Heart left ventricle (tissue), 16 donors: ENCODE results near the gene TMED3. TPM values are rescaled to one million over a fixed set of nuclear protein-coding genes. Genes with fewer than 3 reads are reported as not detected.

ENCODE experiments used
- ATAC-seq, 4 donors: fragments of 200-7000 bp; cut with Tn5 transposase; one replicate each; pipeline ENCODE4 v1.9.1; 2020 to 2022; ENCODE audit warnings: moderate library complexity in 4 of 4, mild to moderate bottlenecking in 3 of 4, moderate number of reproducible peaks in 1 of 4
- DNase-seq, 5 donors: peaks; one replicate each; pipeline ENCODE4 v3.0.0-alpha.2; 2020
- H3K27ac ChIP-seq, 12 donors: fragments of 200-600 bp; sonication (generic) in 4 of 12; one replicate each; pipeline versions ENCODE4 v1.5.0 to v1.8.0; 2016 to 2022; ENCODE audit warnings: mild to moderate bottlenecking in 2 of 12
- H3K27me3 ChIP-seq, 9 donors: fragments of 200-600 bp; sonication (generic) in 2 of 9; one replicate each; pipeline versions ENCODE4 v1.5.1 to v1.8.0; 2016 to 2022; ENCODE audit warnings: mild to moderate bottlenecking in 3 of 9
- H3K36me3 ChIP-seq, 9 donors: fragments of 200-600 bp; sonication (generic) in 2 of 9; one replicate each; pipeline versions ENCODE4 v1.5.0 to v1.8.0; 2018 to 2022; ENCODE audit warnings: mild to moderate bottlenecking in 2 of 9
- H3K4me1 ChIP-seq, 12 donors: fragments of 200-600 bp; sonication (generic) in 4 of 12; one replicate each; pipeline versions ENCODE4 v1.5.0 to v1.8.0; 2016 to 2022; ENCODE audit warnings: mild to moderate bottlenecking in 3 of 12
- H3K4me3 ChIP-seq, 12 donors: fragments of 200-600 bp; sonication (generic) in 4 of 12; one replicate each; pipeline versions ENCODE4 v1.5.0 to v1.8.0; 2017 to 2022; ENCODE audit warnings: mild to moderate bottlenecking in 9 of 12, moderate library complexity in 4 of 12
- H3K9me3 ChIP-seq, 12 donors: fragments of 200-600 bp; sonication (generic) in 4 of 12; one replicate each; pipeline versions ENCODE4 v1.5.0 to v1.8.0; 2016 to 2022; ENCODE audit warnings: mild to moderate bottlenecking in 1 of 12
- POLR2A ChIP-seq, 2 donors: fragments of 450-650 bp; IDR thresholded peaks; one replicate each; pipeline ENCODE4 v1.6.1; 2017; ENCODE audit warnings: antibody characterized with exemption in 2 of 2, mild to moderate bottlenecking in 2 of 2, moderate library complexity in 2 of 2
- WGBS, 4 donors: extraction: QIAGEN DNeasy Blood & Tissue Kit in 2 of 4; methylation state at CpG; one replicate each; pipeline versions ENCODE4 v1.1.5 to v1.1.7; 2013 to 2018; 5-methylcytosine and 5-hydroxymethylcytosine counted together
- intact Hi-C, 10 donors: fragments of 100-400 bp; cut with DNase I; formaldehyde crosslinking; loops; one replicate each; pipeline versions ENCODE4 v1.11.1 to v1.14.2; 2022
- polyA plus RNA-seq, 2 donors: library from polyadenylated mRNA; stranded (reverse); fragments of 200-250 nt; gene quantifications; one replicate each; pipeline ENCODE4 v1.2.3, GENCODE V29; 2013
- total RNA-seq, 9 donors: library from RNA; depleted of rRNA in 2 of 9; stranded (reverse); fragments of >200 nt in 2 of 9; fragmentation: NEBNext Ultra II Directional in 3 of 9; extraction: Animal tissue kit (Norgen Biotek cat#: 25700) in 3 of 9; gene quantifications; one replicate each; pipeline versions ENCODE4 v1.1.0 to v1.2.4, GENCODE V29; 2016 to 2023
- TF ChIP-seq, protein P1 (sequence below), 12 donors: fragments of 200-600 bp; sonication (generic) in 4 of 12; IDR thresholded peaks; one replicate each; pipeline versions ENCODE4 v1.5.0 to v1.8.0; 2018 to 2022; ENCODE audit warnings: antibody characterized with exemption in 12 of 12, mild to moderate bottlenecking in 5 of 12
- donor health status: ischemic (EF 13 %, LVEDD 7.1; RV severe dilation, severe dysfunction).
- donor health status: healthy with polysubstance abuse.
- donor health status: DM: no; HTN: yes; CAD: no.
- donor health status: DM: no; HTN: no; CAD: no.
- donor health status: ischemic (EF 25% LVEDD 6.9; RV normal size, moderate dysfunction).
- donor health status: ischemic (EF 25% LVEDD 5.7; RV mildly dilated, moderate dysfunction).
- donor health status: healthy.
- donor health status: DM: yes; HTN: yes; CAD: no.
- donor health status: ischemic (EF 35%, LVEDD 5.7; RV mildly dilated, moderate dysfunction).
- donor health status: nonischemic (EF 11% LVEDD 7.7; RV severe dilation, severe dysfunction).
- donor health status: DM: yes; HTN: yes; CAD: no.
- donor health status: PGD.
- donor health status: ischemic (EF 29% LVEDD 5.4; RV normal size, mild dysfunction).
- donor health status: nonischemic (EF 23%, LVEDD 6.1; RV moderate dilation, normal function).

The TMED3 gene
- total and polyA plus RNA-seq, 11 donors = 16.5 to 48.2 (median 24.6) TPM

DNA sequence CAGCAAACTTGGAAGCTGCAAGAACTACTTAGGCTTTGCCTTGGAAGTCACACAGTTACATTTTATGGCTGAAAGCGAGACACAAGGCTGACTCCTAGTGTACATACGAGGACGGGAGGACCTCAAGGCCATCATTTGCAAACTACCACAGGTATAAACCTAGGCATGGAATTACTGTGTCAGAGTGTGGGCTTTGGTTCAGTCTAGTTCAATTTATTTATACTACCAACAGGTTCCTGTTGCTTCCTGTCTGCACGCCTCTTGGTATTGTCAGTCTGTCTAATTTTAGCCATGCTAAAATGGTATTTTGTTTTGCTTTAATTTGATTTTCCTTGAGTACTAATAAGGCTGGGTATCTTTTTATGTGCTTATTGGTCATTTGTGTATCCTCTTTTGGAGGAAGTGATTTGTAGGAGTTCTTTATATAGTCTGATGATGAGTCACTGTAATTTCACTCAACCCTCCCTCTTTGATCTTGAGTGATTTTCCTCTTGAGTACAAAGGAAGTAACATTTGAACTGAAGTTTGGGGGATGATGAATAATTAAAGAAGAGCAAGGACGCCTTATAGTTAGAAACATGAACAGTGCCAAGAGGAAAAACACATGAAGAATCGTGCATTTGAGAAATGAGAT, 20.2 kb upstream of the TMED3 start:
- H3K9me3 ChIP-seq = no peaks in the 10 kb centered on the region
- H3K4me1 ChIP-seq = no peaks in the 10 kb centered on the region
- H3K4me3 ChIP-seq = no peak overlapping the region
- no peak for DNase-seq
- intact Hi-C loops = loop anchor here in 1 of 10 donors (10.0 kb wide), 1 partner anchor 56 kb away; no protein-coding TSS in a partner anchor
- peaks cover 0 to 24% (median 0%) of the 10 kb centered on the region in 9 donors for H3K27me3 ChIP-seq
- no peak for TF ChIP-seq POLR2A (IDR thresholded peaks at IDR 0.05)
- TF ChIP-seq, protein P1, sequence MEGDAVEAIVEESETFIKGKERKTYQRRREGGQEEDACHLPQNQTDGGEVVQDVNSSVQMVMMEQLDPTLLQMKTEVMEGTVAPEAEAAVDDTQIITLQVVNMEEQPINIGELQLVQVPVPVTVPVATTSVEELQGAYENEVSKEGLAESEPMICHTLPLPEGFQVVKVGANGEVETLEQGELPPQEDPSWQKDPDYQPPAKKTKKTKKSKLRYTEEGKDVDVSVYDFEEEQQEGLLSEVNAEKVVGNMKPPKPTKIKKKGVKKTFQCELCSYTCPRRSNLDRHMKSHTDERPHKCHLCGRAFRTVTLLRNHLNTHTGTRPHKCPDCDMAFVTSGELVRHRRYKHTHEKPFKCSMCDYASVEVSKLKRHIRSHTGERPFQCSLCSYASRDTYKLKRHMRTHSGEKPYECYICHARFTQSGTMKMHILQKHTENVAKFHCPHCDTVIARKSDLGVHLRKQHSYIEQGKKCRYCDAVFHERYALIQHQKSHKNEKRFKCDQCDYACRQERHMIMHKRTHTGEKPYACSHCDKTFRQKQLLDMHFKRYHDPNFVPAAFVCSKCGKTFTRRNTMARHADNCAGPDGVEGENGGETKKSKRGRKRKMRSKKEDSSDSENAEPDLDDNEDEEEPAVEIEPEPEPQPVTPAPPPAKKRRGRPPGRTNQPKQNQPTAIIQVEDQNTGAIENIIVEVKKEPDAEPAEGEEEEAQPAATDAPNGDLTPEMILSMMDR (IDR thresholded peaks at IDR 0.05) = no peak
- H3K36me3 ChIP-seq = no peaks in the 10 kb centered on the region
- no peak for ATAC-seq
- 62 to 70% (median 66%) methylated on average over 6 of the region's 6 CpGs for WGBS, 4 donors
- no peak overlapping the region for H3K27ac ChIP-seq

DNA sequence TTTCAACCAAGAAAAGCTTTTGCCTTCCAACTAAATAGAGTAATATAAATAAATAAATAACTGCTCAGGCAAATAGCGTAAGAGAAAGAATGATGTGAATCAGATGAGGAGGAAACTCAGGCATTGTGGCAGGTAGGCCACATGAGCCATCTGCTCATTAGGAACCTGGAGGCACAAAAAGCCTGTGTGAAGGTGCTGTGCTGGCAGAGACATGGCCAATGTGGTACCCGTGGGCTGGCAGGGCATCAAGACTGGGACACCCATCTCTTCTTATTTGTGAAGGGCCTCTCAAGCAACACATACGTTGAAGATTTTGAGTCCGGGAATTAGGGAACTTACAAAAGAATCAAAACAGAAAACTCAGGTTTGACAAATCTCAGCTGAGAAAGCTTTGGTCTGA, 18.9 kb upstream of the TMED3 start:
- no peaks in the 10 kb centered on the region for H3K9me3 ChIP-seq
- H3K36me3 ChIP-seq = no peaks in the 10 kb centered on the region
- H3K27ac ChIP-seq = no peak overlapping the region
- intact Hi-C loops = loop anchor here in 1 of 10 donors (10.0 kb wide), 1 partner anchor 57 kb away; no protein-coding TSS in a partner anchor
- DNase-seq (no peak), ATAC-seq (no peak)
- 81 to 86% (median 85%) methylated on average over 4 of the region's 4 CpGs for WGBS, 4 donors
- TF ChIP-seq, protein P1 (IDR thresholded peaks at IDR 0.05) = no peak
- TF ChIP-seq POLR2A (IDR thresholded peaks at IDR 0.05) = no peak
- no peak overlapping the region for H3K4me3 ChIP-seq
- peaks cover 0 to 17% (median 0%) of the 10 kb centered on the region in 9 donors for H3K27me3 ChIP-seq
- no peaks in the 10 kb centered on the region for H3K4me1 ChIP-seq

DNA sequence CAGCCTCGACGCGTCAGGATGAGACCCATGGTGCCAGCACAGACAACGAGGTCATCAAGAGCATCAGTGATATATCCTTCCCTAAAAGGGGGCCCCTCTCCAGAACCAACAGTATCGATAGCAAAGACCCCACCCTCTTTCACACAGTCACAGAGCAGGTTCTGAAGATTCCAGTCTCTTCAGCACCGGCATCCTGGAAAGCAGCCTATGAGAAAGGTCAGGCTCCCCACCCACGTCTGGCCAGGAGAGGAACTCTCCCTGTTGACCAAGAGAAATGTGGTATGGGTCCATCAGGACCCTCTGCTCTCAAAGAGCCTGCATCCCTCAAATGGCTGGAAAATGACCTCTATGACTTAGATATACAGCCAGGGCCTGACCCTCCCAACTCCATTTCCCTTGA, 16.8 kb upstream of the TMED3 start:
- 43 to 70% (median 65%) methylated on average over 3 to 7 of the region's 7 CpGs for WGBS, 4 donors
- intact Hi-C loops = loop anchor here in 1 of 10 donors (10.0 kb wide), 1 partner anchor 59 kb away; no protein-coding TSS in a partner anchor
- TF ChIP-seq POLR2A (IDR thresholded peaks at IDR 0.05) = no peak
- TF ChIP-seq, protein P1 (IDR thresholded peaks at IDR 0.05) = no peak

DNA sequence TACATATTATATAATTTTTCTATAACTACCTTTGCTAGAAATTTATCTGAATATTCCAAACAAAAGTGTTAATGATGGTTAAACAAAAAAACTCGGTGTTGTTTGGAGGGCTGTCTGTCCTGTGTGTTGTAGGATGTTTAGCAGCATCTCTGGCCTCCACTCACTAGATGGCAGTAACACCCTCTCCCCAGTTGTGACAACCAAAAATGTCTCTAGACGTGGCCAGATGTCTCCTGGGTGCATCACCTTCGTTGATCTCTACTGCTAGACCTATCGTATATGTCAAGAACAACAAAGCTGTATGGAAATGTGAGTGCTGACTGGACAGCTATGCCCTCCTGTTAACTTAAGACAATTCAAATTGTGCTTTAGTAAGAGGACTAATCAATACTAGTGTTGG, 14.3 kb upstream of the TMED3 start:
- no peak for ATAC-seq
- TF ChIP-seq, protein P1 (IDR thresholded peaks at IDR 0.05) = no peak
- no peak for TF ChIP-seq POLR2A (IDR thresholded peaks at IDR 0.05)

More for the DNA sequence above, 16.8 kb upstream of the TMED3 start:
- Histone ChIP-seq H3K4me1 (no peaks in the 10 kb centered on the region), H3K27ac (no peak overlapping the region), H3K27me3 (peaks cover 0 to 17% (median 0%) of the 10 kb centered on the region in 9 donors), H3K9me3 (no peaks in the 10 kb centered on the region), H3K36me3 (no peaks in the 10 kb centered on the region), H3K4me3 (no peak overlapping the region)
- no peak for ATAC-seq
- DNase-seq = no peak

More for the DNA sequence above, 14.3 kb upstream of the TMED3 start:
- Histone ChIP-seq H3K27me3 (peaks cover 0 to 11% (median 0%) of the 10 kb centered on the region in 9 donors), H3K4me3 (no peak overlapping the region), H3K9me3 (no peaks in the 10 kb centered on the region), H3K27ac (no peak overlapping the region), H3K36me3 (no peaks in the 10 kb centered on the region), H3K4me1 (no peaks in the 10 kb centered on the region)
- no peak for DNase-seq
- intact Hi-C loops = loop anchor here in 1 of 10 donors (10.0 kb wide), 1 partner anchor 62 kb away; no protein-coding TSS in a partner anchor
- WGBS, 4 donors = 44 to 61% (median 53%) methylated on average over 4 of the region's 4 CpGs
